Ovary (tissue), 9 donors: Measurements from ENCODE around the gene IL36A. TPM values are rescaled to one million over a fixed set of nuclear protein-coding genes. Genes with fewer than 3 reads are reported as not detected.

Source experiments
- DNase-seq, 5 donors: peaks; one replicate each; pipeline ENCODE4 v3.0.0-alpha.2; 2019 to 2020
- H3K27ac ChIP-seq, 2 donors: fragments of 200-600 bp; one replicate each; pipeline versions ENCODE4 v1.5.1 to v1.8.0; 2019 to 2022
- H3K27me3 ChIP-seq: fragments of 200-600 bp; one replicate; pipeline ENCODE4 v1.8.0; 2022
- H3K36me3 ChIP-seq: fragments of 200-600 bp; sonication (generic); one replicate; pipeline ENCODE4 v1.5.1; 2019
- H3K4me1 ChIP-seq: one replicate; pipeline ENCODE4 v1.8.1; 2013; ENCODE audit warnings: mild to moderate bottlenecking, moderate library complexity; ENCODE audit not compliant: insufficient read depth
- H3K4me3 ChIP-seq: fragments of 200-600 bp; sonication (generic); one replicate; pipeline ENCODE4 v1.5.1; 2017
- H3K9me3 ChIP-seq, 2 donors: fragments of 200-600 bp in 1 of 2; sonication (generic) in 1 of 2; one replicate each; pipeline versions ENCODE4 v1.5.1 to v1.8.1; 2013 to 2019; ENCODE audit warnings: mild to moderate bottlenecking in 1 of 2, moderate library complexity in 1 of 2
- EP300 ChIP-seq: sonication (generic); formaldehyde crosslinking; IDR thresholded peaks from one replicate; pipeline ENCODE4 v1.6.1; 2017; ENCODE audit warnings: antibody characterized with exemption
- POLR2A ChIP-seq: fragments of 450-650 bp; IDR thresholded peaks from one replicate; pipeline ENCODE4 v1.6.1; 2017; ENCODE audit warnings: antibody characterized with exemption, mild to moderate bottlenecking, moderate library complexity
- WGBS, 3 donors: extraction: QIAGEN DNeasy Blood & Tissue Kit in 1 of 3; methylation state at CpG; one replicate each; pipeline versions ENCODE4 v1.1.5 to v1.1.7; 2013 to 2017; 5-methylcytosine and 5-hydroxymethylcytosine counted together
- intact Hi-C, 4 donors: fragments of 100-400 bp; cut with DNase I; formaldehyde crosslinking; loops; one replicate each; pipeline versions ENCODE4 v1.11.0 to v1.15.1; 2022 to 2023
- polyA plus RNA-seq, 2 donors: library from polyadenylated mRNA; stranded (reverse); fragments of 200-250 nt in 1 of 2; fragments of 350-450 nt in 1 of 2; fragmentation: Illumina TruSeq in 1 of 2; extraction: RNeasy Lipid Tissue Mini Kit (QIAGEN cat#74804) in 1 of 2; gene quantifications; one replicate each; pipeline ENCODE4 v1.2.3, GENCODE V29; 2013 to 2014
- total RNA-seq, 7 donors: library from RNA; depleted of rRNA in 2 of 7; stranded (reverse); fragments of >200 nt in 2 of 7; fragmentation: NEBNext Ultra II Directional in 3 of 7; extraction: Animal tissue kit (Norgen Biotek cat#: 25700) in 3 of 7; gene quantifications; one replicate each; pipeline versions ENCODE4 v1.1.0 to v1.2.4, GENCODE V29; 2016 to 2023
- TF ChIP-seq, protein P1 (sequence below), 3 donors: fragments of 450-650 bp in 2 of 3; fragments of 200-600 bp in 1 of 3; IDR thresholded peaks; one replicate each; pipeline versions ENCODE4 v1.5.1 to v1.8.0; 2016 to 2022; ENCODE audit warnings: antibody characterized with exemption in 3 of 3, mild to moderate bottlenecking in 1 of 3
- donor health status: DM: no; HTN: no; CAD: no; lungs with moderate emphysema.
- donor health status: DM: no; HTN: no; CAD: no.
- donor health status: Bipolar disorder and iron deficiency.
- donor health status: DM: yes; HTN: yes; CAD: no.
- donor health status: DM: no; HTN: no; CAD: no.
- donor health status: DM: yes; HTN: yes; CAD: no.

Gene IL36A
- total and polyA plus RNA-seq, 9 donors: not detected

DNA sequence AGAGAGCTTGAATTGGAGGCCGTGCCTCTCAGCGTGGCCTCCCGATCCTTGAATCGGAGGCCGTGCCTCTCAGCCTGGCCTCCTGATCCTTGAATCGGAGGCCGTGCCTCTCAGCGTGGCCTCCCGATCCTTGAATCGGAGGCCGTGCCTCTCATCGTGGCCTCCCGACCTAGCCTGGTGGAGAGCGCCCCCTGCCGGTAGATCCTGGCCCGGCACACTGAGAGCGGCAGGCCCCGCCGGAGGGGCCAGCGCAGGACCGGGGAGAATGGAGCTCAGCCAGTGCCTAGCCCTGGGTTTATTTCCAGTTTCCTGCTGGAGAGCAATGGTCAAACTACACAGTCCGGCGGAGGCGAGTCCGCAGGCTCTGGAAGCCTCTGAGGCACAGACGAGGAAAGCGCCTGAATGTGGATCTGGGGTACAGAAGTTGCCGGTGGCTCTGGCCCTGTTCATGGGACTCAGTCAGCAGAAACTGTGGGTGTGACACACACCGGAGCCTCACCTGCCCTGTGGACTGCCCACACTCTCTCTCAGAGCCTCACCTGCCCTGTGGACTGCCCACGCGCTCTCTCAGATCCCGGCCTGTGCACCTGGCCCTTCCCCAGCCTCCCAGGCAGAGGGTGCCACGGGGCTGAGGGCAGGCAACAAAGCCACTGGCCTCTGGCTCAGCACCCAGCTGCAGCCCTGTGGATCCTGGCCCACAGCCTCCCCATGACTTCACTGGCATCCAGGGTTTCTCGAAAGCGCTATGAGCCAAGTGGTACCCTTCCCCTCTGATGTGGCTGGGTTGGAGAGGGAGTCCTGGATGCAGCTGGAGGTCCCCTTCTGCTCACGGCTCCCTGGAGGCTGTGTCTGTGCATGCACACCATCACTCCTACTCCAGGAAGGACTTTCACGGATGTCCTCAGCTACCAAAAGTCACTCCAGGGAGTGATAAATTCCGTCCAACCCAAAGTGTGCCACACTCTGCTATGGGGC, 45.9 kb downstream of the IL36A start:
- DNase-seq: no peak
- WGBS, 3 donors: 87 to 92% (median 90%) methylated on average over 38 of the region's 38 CpGs
- Histone ChIP-seq H3K4me3 (no peak overlapping the region), H3K27me3 (no peaks in the 10 kb centered on the region), H3K36me3 (no peaks in the 10 kb centered on the region), H3K27ac (no peak overlapping the region), H3K9me3 (no peaks in the 10 kb centered on the region), H3K4me1 (no peaks in the 10 kb centered on the region)
- intact Hi-C loops: no loop called here
- TF ChIP-seq, protein P1, sequence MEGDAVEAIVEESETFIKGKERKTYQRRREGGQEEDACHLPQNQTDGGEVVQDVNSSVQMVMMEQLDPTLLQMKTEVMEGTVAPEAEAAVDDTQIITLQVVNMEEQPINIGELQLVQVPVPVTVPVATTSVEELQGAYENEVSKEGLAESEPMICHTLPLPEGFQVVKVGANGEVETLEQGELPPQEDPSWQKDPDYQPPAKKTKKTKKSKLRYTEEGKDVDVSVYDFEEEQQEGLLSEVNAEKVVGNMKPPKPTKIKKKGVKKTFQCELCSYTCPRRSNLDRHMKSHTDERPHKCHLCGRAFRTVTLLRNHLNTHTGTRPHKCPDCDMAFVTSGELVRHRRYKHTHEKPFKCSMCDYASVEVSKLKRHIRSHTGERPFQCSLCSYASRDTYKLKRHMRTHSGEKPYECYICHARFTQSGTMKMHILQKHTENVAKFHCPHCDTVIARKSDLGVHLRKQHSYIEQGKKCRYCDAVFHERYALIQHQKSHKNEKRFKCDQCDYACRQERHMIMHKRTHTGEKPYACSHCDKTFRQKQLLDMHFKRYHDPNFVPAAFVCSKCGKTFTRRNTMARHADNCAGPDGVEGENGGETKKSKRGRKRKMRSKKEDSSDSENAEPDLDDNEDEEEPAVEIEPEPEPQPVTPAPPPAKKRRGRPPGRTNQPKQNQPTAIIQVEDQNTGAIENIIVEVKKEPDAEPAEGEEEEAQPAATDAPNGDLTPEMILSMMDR (IDR thresholded peaks at IDR 0.05): no peak
- TF ChIP-seq EP300 (no peak), POLR2A (no peak)

DNA sequence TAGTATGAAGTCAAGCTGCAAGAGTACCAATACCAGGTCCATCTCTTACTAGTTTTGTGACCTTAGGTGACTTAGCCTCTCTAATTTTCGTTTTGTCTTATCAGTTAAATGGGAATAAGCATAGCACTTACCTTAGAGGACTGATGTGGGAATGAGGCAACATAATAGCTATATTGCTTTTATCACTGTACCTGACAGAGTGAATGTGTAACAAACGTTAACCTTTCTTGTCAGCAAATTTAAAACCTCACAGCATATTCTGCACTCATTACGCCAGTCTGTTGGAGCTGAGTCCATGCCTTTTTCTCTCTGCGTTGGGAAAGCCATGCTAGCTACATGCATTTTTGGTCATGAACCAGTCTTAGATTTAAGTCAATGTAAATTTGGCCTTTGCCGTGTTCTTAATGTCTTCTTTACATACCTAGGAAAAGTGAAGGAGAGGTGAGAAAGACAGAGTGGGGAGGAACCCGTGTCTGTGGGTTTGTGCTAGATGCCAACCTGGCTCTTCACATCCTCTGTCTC, 47.2 kb downstream of the IL36A start, which contains the start of gene IL36B:
Gene IL36B, minus strand, starts transcription at position 472 of the 522 bp plus-strand sequence.
- WGBS, 3 donors: 61 to 71% (median 68%) methylated on average over 6 of the region's 6 CpGs
- no peaks in the 10 kb centered on the region for H3K36me3 ChIP-seq

DNA sequence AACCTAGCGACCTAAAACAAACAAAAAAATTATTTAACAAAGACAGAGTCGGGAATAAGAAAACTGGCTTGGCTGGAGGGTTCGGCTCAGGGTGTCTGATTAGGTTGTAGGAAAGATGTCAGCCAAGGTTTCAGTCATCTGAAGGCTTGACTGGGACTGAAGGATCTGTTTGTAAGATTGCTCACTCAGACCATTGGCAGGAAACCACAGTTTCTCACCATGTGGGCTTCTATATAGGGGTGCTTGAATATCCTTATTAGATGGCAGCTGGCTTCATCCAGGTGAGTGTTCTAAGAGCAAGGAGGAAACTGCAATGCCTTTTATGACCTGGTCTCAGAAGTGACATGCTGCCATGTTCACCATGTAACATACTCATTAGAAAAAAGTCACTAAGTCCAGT, 48.4 kb downstream of the IL36A start:
- no peaks in the 10 kb centered on the region for H3K9me3 ChIP-seq
- H3K36me3 ChIP-seq: no peaks in the 10 kb centered on the region
- no peak for DNase-seq
- 70 to 74% (median 71%) methylated on average over 3 of the region's 3 CpGs for WGBS, 3 donors
- no peak overlapping the region for H3K27ac ChIP-seq
- intact Hi-C loops: no loop called here
- TF ChIP-seq, protein P1 (IDR thresholded peaks at IDR 0.05): no peak
- no peak for TF ChIP-seq POLR2A
- no peak for TF ChIP-seq EP300
- H3K27me3 ChIP-seq: no peaks in the 10 kb centered on the region
- H3K4me1 ChIP-seq: no peaks in the 10 kb centered on the region
- no peak overlapping the region for H3K4me3 ChIP-seq

More for the DNA sequence above, 47.2 kb downstream of the IL36A start, which contains the start of gene IL36B:
- no peaks in the 10 kb centered on the region for H3K4me1 ChIP-seq
- TF ChIP-seq POLR2A (no peak), EP300 (no peak)
- TF ChIP-seq, protein P1 (IDR thresholded peaks at IDR 0.05): no peak
- intact Hi-C loops: no loop called here
- H3K9me3 ChIP-seq: no peaks in the 10 kb centered on the region
- H3K27me3 ChIP-seq: no peaks in the 10 kb centered on the region
- no peak for DNase-seq
- H3K27ac ChIP-seq: no peak within 1 kb of the TSS
- no peak within 1 kb of the TSS for H3K4me3 ChIP-seq

DNA sequence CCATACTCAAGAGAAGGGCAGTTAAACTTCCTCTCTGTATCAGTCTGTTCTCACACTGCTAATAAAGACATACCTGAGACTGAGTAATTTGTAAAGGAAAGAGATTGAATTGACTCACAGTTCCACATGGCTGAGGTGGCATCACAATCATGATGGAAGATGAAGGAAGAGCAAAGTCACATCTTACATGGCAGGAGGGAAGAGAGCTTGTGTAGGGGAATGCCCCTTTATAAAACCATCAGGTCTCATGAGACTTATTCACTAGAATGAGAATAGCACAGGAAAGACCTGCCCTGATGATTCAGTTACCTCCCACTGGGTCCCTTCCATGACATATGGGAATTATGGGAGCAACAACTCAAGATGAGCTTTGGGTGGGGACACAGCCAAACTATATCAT, 48.8 kb downstream of the IL36A start:
- no peak for DNase-seq
- H3K27ac ChIP-seq: no peak overlapping the region
- no peaks in the 10 kb centered on the region for H3K27me3 ChIP-seq
- no peak overlapping the region for H3K4me3 ChIP-seq
- H3K36me3 ChIP-seq: no peaks in the 10 kb centered on the region
- H3K9me3 ChIP-seq: no peaks in the 10 kb centered on the region
- intact Hi-C loops: no loop called here
- TF ChIP-seq, protein P1 (IDR thresholded peaks at IDR 0.05): no peak
- no peaks in the 10 kb centered on the region for H3K4me1 ChIP-seq
